ENCODE measurements around the gene RYR3. TPM values are rescaled to one million over a fixed set of nuclear protein-coding genes. Genes with fewer than 3 reads are reported as not detected.

The RYR3 gene
- total RNA-seq, 1 donor from 2014 or later = 7.4 TPM

DNA sequence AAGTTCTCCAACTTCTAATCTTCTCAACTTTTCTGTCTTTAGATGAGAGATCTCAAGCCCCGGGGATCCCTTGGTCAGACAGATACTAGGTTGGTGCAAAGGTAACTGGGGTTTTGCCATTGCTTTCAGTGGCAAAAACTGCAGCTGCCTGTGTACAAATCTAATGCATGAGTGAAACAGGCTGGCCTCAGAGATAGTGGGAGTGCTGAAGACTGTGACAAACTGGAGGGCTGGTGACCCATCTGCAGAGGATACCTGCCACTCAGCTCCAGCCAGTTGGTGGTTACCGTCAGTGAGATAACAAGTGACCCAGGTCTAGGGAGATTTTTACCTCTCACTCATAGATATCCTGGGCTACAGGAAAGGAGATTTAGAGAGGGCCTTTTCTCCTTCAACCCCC lies 85.7 kb downstream of the RYR3 start:
- Mint-ChIP-seq H3K27me3 (ENCODE audit: unreplicated experiment) (peaks cover 1% of the 10 kb centered on the region), H3K9me3 (ENCODE audit: unreplicated experiment) (no peaks in the 10 kb centered on the region), H3K4me3 (ENCODE audit: unreplicated experiment) (no peak overlapping the region), H3K27ac (ENCODE audit: unreplicated experiment) (no peak overlapping the region), H3K36me3 (ENCODE audit: unreplicated experiment) (no peaks in the 10 kb centered on the region), H3K4me1 (ENCODE audit: low read depth, unreplicated experiment) (no peaks in the 10 kb centered on the region)
- no peak for TF ChIP-seq CTCF (IDR thresholded peaks at IDR 0.05; ENCODE audit: partially characterized antibody, unreplicated experiment)
- DNase-seq = no peak

GRCh38 chr15:33398555-33398954 lies 87.8 kb downstream of the RYR3 start:
- no peak for DNase-seq
- H3K9me3 Mint-ChIP-seq (ENCODE audit: unreplicated experiment) = no peaks in the 10 kb centered on the region
- no peak for TF ChIP-seq CTCF (IDR thresholded peaks at IDR 0.05; ENCODE audit: partially characterized antibody, unreplicated experiment)
- H3K4me1 Mint-ChIP-seq (ENCODE audit: low read depth, unreplicated experiment) = peaks cover 3% of the 10 kb centered on the region
- no peak overlapping the region for H3K4me3 Mint-ChIP-seq (ENCODE audit: unreplicated experiment)
- H3K27me3 Mint-ChIP-seq (ENCODE audit: unreplicated experiment) = peaks cover 3% of the 10 kb centered on the region
- H3K27ac Mint-ChIP-seq (ENCODE audit: unreplicated experiment) = no peak overlapping the region
- H3K36me3 Mint-ChIP-seq (ENCODE audit: unreplicated experiment) = no peaks in the 10 kb centered on the region

DNA sequence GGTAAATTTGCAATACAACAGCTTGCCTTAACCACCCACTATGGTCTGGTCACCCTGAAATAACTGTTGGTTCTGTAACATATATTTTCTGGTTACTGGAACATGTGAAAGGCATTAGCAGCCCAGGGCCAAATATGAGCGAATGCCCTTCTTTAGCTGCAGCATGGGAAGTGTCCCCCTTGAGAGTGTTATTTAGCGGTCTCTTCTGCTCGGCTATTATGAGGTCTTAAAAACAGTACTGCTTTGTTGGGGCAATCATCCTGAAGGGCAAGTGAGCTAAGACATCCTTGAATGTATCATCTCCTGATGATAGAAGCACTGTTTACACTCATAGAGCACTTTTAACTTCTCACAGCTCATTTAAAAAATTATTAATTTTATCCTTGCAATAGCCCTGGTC lies 90.2 kb downstream of the RYR3 start:
- H3K4me1 Mint-ChIP-seq (ENCODE audit: low read depth, unreplicated experiment) = peaks cover 3% of the 10 kb centered on the region
- H3K9me3 Mint-ChIP-seq (ENCODE audit: unreplicated experiment) = no peaks in the 10 kb centered on the region
- TF ChIP-seq CTCF (IDR thresholded peaks at IDR 0.05; ENCODE audit: partially characterized antibody, unreplicated experiment) = no peak

GRCh38 chr15:33402600-33402999 lies 91.8 kb downstream of the RYR3 start:
- DNase-seq = no peak
- peaks cover 3% of the 10 kb centered on the region for H3K27me3 Mint-ChIP-seq (ENCODE audit: unreplicated experiment)
- H3K4me3 Mint-ChIP-seq (ENCODE audit: unreplicated experiment) = no peak overlapping the region
- no peak overlapping the region for H3K27ac Mint-ChIP-seq (ENCODE audit: unreplicated experiment)
- H3K36me3 Mint-ChIP-seq (ENCODE audit: unreplicated experiment) = no peaks in the 10 kb centered on the region
- H3K4me1 Mint-ChIP-seq (ENCODE audit: low read depth, unreplicated experiment) = peaks cover 3% of the 10 kb centered on the region
- no peak for TF ChIP-seq CTCF (IDR thresholded peaks at IDR 0.05; ENCODE audit: partially characterized antibody, unreplicated experiment)
- H3K9me3 Mint-ChIP-seq (ENCODE audit: unreplicated experiment) = no peaks in the 10 kb centered on the region

More for the DNA sequence above, 90.2 kb downstream of the RYR3 start:
- Mint-ChIP-seq H3K36me3 (ENCODE audit: unreplicated experiment) (no peaks in the 10 kb centered on the region), H3K4me3 (ENCODE audit: unreplicated experiment) (no peak overlapping the region), H3K27me3 (ENCODE audit: unreplicated experiment) (peaks cover 3% of the 10 kb centered on the region), H3K27ac (ENCODE audit: unreplicated experiment) (no peak overlapping the region)
- DNase-seq = no peak

DNA sequence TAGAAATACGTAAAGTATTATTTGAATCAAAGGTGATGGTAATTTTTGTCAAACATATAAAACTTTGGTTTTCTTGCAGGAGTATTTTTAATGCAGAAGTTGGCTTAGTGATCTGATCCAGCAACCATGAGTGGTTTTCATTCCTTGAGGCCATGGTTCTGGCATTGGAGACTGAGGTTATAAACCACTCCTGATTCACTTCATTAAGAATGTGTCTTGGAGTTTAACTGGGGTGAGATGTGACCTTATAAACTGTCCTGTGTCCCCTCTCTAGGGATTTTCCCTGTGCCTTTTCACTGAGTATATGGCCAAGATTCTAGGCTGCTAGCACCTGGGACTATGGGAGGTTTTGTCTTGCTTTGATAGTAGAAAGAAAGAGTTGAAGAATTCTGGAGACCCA lies 94.3 kb downstream of the RYR3 start:
- Mint-ChIP-seq H3K36me3 (ENCODE audit: unreplicated experiment) (no peaks in the 10 kb centered on the region), H3K27me3 (ENCODE audit: unreplicated experiment) (peaks cover 2% of the 10 kb centered on the region), H3K4me1 (ENCODE audit: low read depth, unreplicated experiment) (peaks cover 3% of the 10 kb centered on the region), H3K4me3 (ENCODE audit: unreplicated experiment) (no peak overlapping the region), H3K27ac (ENCODE audit: unreplicated experiment) (no peak overlapping the region), H3K9me3 (ENCODE audit: unreplicated experiment) (no peaks in the 10 kb centered on the region)
- no peak for DNase-seq
- no peak for TF ChIP-seq CTCF (IDR thresholded peaks at IDR 0.05; ENCODE audit: partially characterized antibody, unreplicated experiment)
